Chondrocyte (in vitro differentiated cells): ENCODE data around the gene C7orf25. TPM values are rescaled to one million over a fixed set of nuclear protein-coding genes. Genes with fewer than 3 reads are reported as not detected.
"Not testable (repeated sequence)": the region's sequence is repeated elsewhere in the genome, so short reads cannot be mapped to it uniquely, and the experiment has no call there.

Experiments used
- DNase-seq: peaks from one replicate; pipeline ENCODE4 v3.0.0; 2021; ENCODE audit warnings: mixed read lengths, low spot score
- H3K27ac Mint-ChIP-seq: one replicate; pipeline ENCODE4 v1.8.0; 2021; ENCODE audit warnings: mild to moderate bottlenecking, moderate library complexity, mixed read lengths; ENCODE audit not compliant: unreplicated experiment
- H3K27me3 Mint-ChIP-seq: 2 replicates; pipeline ENCODE4 v1.8.0; 2021; ENCODE audit warnings: low read depth, mixed read lengths
- H3K36me3 Mint-ChIP-seq: 2 replicates; pipeline ENCODE4 v1.8.0; 2021; ENCODE audit warnings: low read depth, mixed read lengths
- H3K4me1 Mint-ChIP-seq: 2 replicates; pipeline ENCODE4 v1.8.0; 2021; ENCODE audit warnings: low read depth, mild to moderate bottlenecking, mixed read lengths
- H3K4me3 Mint-ChIP-seq: one replicate; pipeline ENCODE4 v1.8.0; 2021; ENCODE audit warnings: mild to moderate bottlenecking, moderate library complexity, mixed read lengths; ENCODE audit not compliant: unreplicated experiment
- H3K9me3 Mint-ChIP-seq: 2 replicates; pipeline ENCODE4 v1.8.0; 2021; ENCODE audit warnings: low read depth, mixed read lengths
- total RNA-seq: library from RNA; stranded (reverse); gene quantifications from 3 replicates; pipeline ENCODE4 v1.2.1, GENCODE V29; 2021
- TF ChIP-seq, protein P1 (sequence below): fragments of 200-600 bp; sonication (generic); IDR thresholded peaks from 2 replicates; pipeline ENCODE4 v1.5.0; 2021; ENCODE audit warnings: antibody characterized with exemption, mild to moderate bottlenecking, moderate library complexity

Gene C7orf25
- total RNA-seq, 1 donor from 2014 or later = 9.7 TPM

DNA sequence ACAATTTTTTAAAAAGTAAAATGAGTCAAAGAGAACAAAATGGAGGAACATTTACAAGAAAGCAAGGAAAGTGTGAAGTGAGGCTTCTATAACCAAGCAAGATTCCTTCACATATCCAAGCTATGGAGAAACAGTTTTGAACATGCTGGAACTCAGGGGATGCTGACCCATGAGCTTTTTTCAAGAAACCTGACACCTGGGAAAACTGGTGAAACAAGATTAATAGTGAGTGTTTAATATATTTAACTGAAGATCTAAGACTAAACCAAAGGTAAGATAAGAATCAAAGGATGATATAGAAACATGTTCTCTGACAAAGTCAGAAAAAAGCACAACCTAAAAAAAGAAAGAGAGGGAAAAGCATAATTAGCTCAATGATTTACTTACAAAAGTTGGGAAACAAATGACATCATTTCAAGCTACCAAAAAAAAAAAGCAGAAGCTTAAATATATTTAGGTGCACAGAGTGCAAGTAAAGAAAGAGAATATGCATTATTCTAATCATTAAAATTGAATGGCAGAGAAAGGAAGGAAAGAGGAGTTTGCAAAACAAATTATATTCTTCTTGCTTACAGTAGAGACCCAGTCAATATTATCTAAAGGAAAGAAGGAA lies 24.9 kb downstream of the C7orf25 start:
- no peaks in the 10 kb centered on the region for H3K27me3 Mint-ChIP-seq
- peaks cover 22% of the 10 kb centered on the region for H3K4me1 Mint-ChIP-seq

DNA sequence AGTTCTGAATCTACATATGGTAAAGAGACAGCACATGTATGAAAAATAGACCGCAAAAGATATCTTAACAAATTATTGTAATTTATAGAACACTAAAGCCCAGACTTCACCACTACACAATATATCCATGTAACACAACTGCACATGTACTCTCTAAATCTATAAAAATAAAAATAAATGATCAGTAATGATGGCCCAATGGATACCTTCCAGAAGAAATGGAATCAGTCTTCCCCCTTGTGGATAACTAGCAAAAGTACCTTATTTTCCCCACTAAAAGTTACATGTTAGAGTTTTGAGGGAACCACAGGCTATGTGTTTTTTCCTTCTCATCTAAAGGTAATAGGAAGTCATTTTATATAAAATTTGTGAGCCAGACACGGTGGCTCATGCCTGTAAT lies 25.7 kb downstream of the C7orf25 start:
- peaks cover 22% of the 10 kb centered on the region for H3K4me1 Mint-ChIP-seq
- TF ChIP-seq, protein P1, sequence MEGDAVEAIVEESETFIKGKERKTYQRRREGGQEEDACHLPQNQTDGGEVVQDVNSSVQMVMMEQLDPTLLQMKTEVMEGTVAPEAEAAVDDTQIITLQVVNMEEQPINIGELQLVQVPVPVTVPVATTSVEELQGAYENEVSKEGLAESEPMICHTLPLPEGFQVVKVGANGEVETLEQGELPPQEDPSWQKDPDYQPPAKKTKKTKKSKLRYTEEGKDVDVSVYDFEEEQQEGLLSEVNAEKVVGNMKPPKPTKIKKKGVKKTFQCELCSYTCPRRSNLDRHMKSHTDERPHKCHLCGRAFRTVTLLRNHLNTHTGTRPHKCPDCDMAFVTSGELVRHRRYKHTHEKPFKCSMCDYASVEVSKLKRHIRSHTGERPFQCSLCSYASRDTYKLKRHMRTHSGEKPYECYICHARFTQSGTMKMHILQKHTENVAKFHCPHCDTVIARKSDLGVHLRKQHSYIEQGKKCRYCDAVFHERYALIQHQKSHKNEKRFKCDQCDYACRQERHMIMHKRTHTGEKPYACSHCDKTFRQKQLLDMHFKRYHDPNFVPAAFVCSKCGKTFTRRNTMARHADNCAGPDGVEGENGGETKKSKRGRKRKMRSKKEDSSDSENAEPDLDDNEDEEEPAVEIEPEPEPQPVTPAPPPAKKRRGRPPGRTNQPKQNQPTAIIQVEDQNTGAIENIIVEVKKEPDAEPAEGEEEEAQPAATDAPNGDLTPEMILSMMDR = peak; percentile 80
- H3K9me3 Mint-ChIP-seq = no peaks in the 10 kb centered on the region
- H3K4me3 Mint-ChIP-seq = no peak overlapping the region
- H3K27ac Mint-ChIP-seq = no peak overlapping the region
- DNase-seq = no peak
- H3K36me3 Mint-ChIP-seq = no peaks in the 10 kb centered on the region
- H3K27me3 Mint-ChIP-seq = no peaks in the 10 kb centered on the region

More for the DNA sequence above, 24.9 kb downstream of the C7orf25 start:
- H3K4me3 Mint-ChIP-seq = peak overlapping the region; percentile 9
- no peak overlapping the region for H3K27ac Mint-ChIP-seq
- no peaks in the 10 kb centered on the region for H3K9me3 Mint-ChIP-seq
- TF ChIP-seq, protein P1 = no peak
- DNase-seq = no peak
- H3K36me3 Mint-ChIP-seq = no peaks in the 10 kb centered on the region

DNA sequence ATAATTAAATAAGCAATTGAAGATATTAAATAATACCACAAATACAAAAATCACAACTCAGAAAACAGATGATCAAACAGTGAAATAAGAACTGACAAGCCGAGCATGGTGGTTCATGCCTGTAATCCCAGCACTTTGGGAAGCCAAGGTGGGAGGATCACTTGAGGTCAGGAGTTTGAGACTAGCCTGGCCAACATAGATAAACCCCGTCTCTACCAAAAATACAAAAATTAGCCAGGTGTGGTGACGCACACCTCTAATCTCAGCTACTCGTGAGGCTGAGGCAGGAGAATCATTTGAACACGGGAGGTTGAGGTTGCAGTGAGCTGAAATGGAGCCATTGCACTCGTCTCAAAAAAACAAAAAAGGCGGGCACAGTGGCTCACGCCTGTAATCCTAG lies 26.7 kb downstream of the C7orf25 start:
- DNase-seq, H3K36me3 Mint-ChIP-seq, H3K4me3 Mint-ChIP-seq, H3K27ac Mint-ChIP-seq, H3K9me3 Mint-ChIP-seq, H3K27me3 Mint-ChIP-seq: not testable (repeated sequence)
- peaks cover 26% of the 10 kb centered on the region for H3K4me1 Mint-ChIP-seq

- no peak overlapping the region for H3K4me3 Mint-ChIP-seq
- no peaks in the 10 kb centered on the region for H3K9me3 Mint-ChIP-seq
- H3K27me3 Mint-ChIP-seq = no peaks in the 10 kb centered on the region
- H3K27ac Mint-ChIP-seq = no peak overlapping the region
- no peak for DNase-seq
- peaks cover 22% of the 10 kb centered on the region for H3K4me1 Mint-ChIP-seq
- H3K36me3 Mint-ChIP-seq = peaks cover 1% of the 10 kb centered on the region
- TF ChIP-seq, protein P1 = no peak
Measured at GRCh38 chr7:42883950-42884349, 27.9 kb downstream of the C7orf25 start.

DNA sequence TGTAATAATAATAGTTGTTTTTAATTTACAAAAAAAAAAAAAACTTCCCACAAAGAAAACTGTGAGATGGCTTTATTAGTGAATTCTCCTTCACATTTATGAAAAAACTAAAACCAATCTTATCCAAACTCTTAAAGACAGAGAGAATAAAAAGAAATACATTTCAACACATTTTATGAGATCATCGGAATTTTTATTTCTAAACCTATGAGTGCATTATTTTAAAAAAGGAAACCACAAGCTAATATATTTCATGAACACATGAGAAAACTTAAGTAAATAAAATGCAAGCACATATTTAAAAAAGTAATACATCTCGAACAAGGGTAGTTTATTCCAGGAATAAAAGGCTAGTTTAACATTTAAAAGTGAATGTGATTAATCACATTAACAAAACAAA lies 31.5 kb downstream of the C7orf25 start:
- Mint-ChIP-seq H3K27ac (no peak overlapping the region), H3K9me3 (no peaks in the 10 kb centered on the region), H3K36me3 (peaks cover 1% of the 10 kb centered on the region), H3K4me1 (peaks cover 4% of the 10 kb centered on the region), H3K27me3 (no peaks in the 10 kb centered on the region), H3K4me3 (no peak overlapping the region)
- DNase-seq = no peak
- TF ChIP-seq, protein P1 = no peak

DNA sequence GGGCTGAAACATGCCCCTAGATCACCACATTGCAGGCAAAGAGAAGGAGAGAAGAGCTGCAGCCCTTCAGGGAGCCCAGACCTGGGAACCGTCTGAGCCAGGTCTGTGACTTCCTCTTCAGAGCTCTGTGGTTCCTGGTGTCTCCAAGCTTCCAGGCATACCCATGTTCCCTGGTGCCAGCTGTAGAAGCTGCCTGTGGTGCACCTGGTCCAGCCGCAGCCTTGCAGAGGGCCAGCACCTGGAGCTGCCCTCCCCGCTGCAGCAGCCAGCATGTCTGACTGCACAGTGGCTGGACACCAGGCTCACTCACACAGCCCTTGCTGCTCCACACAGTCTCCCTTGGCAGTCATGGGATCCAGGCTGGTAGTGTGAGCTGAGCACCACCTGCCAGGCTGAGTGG lies 33.6 kb downstream of the C7orf25 start:
- no peaks in the 10 kb centered on the region for H3K27me3 Mint-ChIP-seq
- no peak overlapping the region for H3K27ac Mint-ChIP-seq
- peaks cover 1% of the 10 kb centered on the region for H3K36me3 Mint-ChIP-seq
- peaks cover 4% of the 10 kb centered on the region for H3K4me1 Mint-ChIP-seq
- no peak overlapping the region for H3K4me3 Mint-ChIP-seq
- TF ChIP-seq, protein P1 = no peak
- DNase-seq = no peak
- H3K9me3 Mint-ChIP-seq = no peaks in the 10 kb centered on the region
